Aorta (tissue), 5 donors: ENCODE measurements around the gene PARP16. TPM values are rescaled to one million over a fixed set of nuclear protein-coding genes. Genes with fewer than 3 reads are reported as not detected.

Experiments
- ATAC-seq: fragments of 200-7000 bp; cut with Tn5 transposase; one replicate; pipeline ENCODE4 v1.9.1; 2022; ENCODE audit warnings: moderate library complexity; ENCODE audit not compliant: low FRiP score
- DNase-seq, 2 donors: peaks; one replicate each; pipeline ENCODE4 v3.0.0-alpha.2; 2020
- H3K27ac ChIP-seq, 2 donors: one replicate each; pipeline ENCODE4 v1.5.1; 2013; ENCODE audit warnings: low read length in 2 of 2, mild to moderate bottlenecking in 2 of 2, moderate library complexity in 2 of 2, control low read depth in 1 of 2, inconsistent platforms in 1 of 2, low read depth in 1 of 2
- H3K27me3 ChIP-seq, 2 donors: one replicate each; pipeline ENCODE4 v1.6.1; 2013; ENCODE audit warnings: control low read depth in 1 of 2, low read length in 1 of 2, mild to moderate bottlenecking in 1 of 2, moderate library complexity in 1 of 2; ENCODE audit not compliant: insufficient read depth in 2 of 2, control insufficient read depth in 1 of 2
- H3K36me3 ChIP-seq, 2 donors: one replicate each; pipeline ENCODE4 v1.6.1; 2013; ENCODE audit warnings: control low read depth in 1 of 2, low read length in 1 of 2, mild to moderate bottlenecking in 1 of 2; ENCODE audit not compliant: insufficient read depth in 2 of 2, control insufficient read depth in 1 of 2
- H3K4me1 ChIP-seq, 2 donors: one replicate each; pipeline ENCODE4 v1.6.1; 2013; ENCODE audit warnings: low read length in 2 of 2, control low read depth in 1 of 2, mild to moderate bottlenecking in 1 of 2, moderate library complexity in 1 of 2; ENCODE audit not compliant: insufficient read depth in 2 of 2, control insufficient read depth in 1 of 2
- H3K4me3 ChIP-seq, 2 donors: one replicate each; pipeline ENCODE4 v1.5.1; 2013; ENCODE audit warnings: low read length in 2 of 2, control low read depth in 1 of 2, mild to moderate bottlenecking in 1 of 2
- H3K9me3 ChIP-seq: one replicate; pipeline ENCODE4 v1.6.1; 2013; ENCODE audit warnings: mild to moderate bottlenecking, low read length; ENCODE audit not compliant: control insufficient read depth
- WGBS, 2 donors: extraction: QIAGEN DNeasy Blood & Tissue Kit; methylation state at CpG; one replicate each; pipeline ENCODE4 v1.1.7; 2013; 5-methylcytosine and 5-hydroxymethylcytosine counted together
- intact Hi-C, 2 donors: fragments of 100-400 bp; cut with DNase I; formaldehyde crosslinking; loops; one replicate each; pipeline versions ENCODE4 v1.14.2 to v1.15.0; 2022
- polyA plus RNA-seq, 2 donors: library from polyadenylated mRNA; stranded (reverse); fragments of 200-250 nt; gene quantifications; one replicate each; pipeline ENCODE4 v1.2.3, GENCODE V29; 2013
- total RNA-seq, 2 donors: library from RNA; stranded (reverse); fragmentation: NEBNext Ultra II Directional; extraction: Animal tissue kit (Norgen Biotek cat#: 25700); gene quantifications; one replicate each; pipeline ENCODE4 v1.2.1, GENCODE V29; 2021
- donor health status: healthy with polysubstance abuse.
- donor health status: Bipolar disorder and iron deficiency.
- donor health status: DM: no; HTN: no; CAD: no.
- donor health status: DM: no; HTN: no; CAD: no.
- donor health status: DM: yes; HTN: yes; CAD: no.

Gene PARP16
- total and polyA plus RNA-seq, 4 donors = 5.3 to 11.5 (median 6.3) TPM

- H3K4me1 ChIP-seq = no peaks in the 10 kb centered on the region
- no peaks in the 10 kb centered on the region for H3K9me3 ChIP-seq
- H3K27me3 ChIP-seq = no peaks in the 10 kb centered on the region
- intact Hi-C loops = no loop called here
- H3K27ac ChIP-seq = peak overlapping the region in 1 of 2 donors; percentile 75
- 44% methylated on average over 14 of the region's 14 CpGs for WGBS, 2 donors
- no peaks in the 10 kb centered on the region for H3K36me3 ChIP-seq
- peak overlapping the region in 1 of 2 donors; percentile 32 for H3K4me3 ChIP-seq
- DNase-seq (peak in 1 of 2 donors; percentile 45), ATAC-seq (no peak)
These were observed 18.6 kb upstream of the PARP16 start for GRCh38 chr15:65305150-65305758.

- Histone ChIP-seq H3K27ac (peak within 1 kb of the TSS; percentile 30 to 91), H3K9me3 (no peaks in the 10 kb centered on the region), H3K4me3 (peak within 1 kb of the TSS; percentile 40 to 97), H3K27me3 (no peaks in the 10 kb centered on the region), H3K4me1 (no peaks in the 10 kb centered on the region), H3K36me3 (no peaks in the 10 kb centered on the region)
- 0% methylated on average over 24 of the region's 24 CpGs for whole genome bisulfite sequencing, 2 donors
- DNase-seq = peak; percentile 84 to 88
- intact Hi-C loops = no loop called here
- peak; percentile 97 for ATAC-seq
These were observed 17.9 kb upstream of the PARP16 start, which contains the start of gene RNU5B-1 for GRCh38 chr15:65304381-65305149. RNU5B-1 (plus strand) TSS chr15:65304677.

DNA sequence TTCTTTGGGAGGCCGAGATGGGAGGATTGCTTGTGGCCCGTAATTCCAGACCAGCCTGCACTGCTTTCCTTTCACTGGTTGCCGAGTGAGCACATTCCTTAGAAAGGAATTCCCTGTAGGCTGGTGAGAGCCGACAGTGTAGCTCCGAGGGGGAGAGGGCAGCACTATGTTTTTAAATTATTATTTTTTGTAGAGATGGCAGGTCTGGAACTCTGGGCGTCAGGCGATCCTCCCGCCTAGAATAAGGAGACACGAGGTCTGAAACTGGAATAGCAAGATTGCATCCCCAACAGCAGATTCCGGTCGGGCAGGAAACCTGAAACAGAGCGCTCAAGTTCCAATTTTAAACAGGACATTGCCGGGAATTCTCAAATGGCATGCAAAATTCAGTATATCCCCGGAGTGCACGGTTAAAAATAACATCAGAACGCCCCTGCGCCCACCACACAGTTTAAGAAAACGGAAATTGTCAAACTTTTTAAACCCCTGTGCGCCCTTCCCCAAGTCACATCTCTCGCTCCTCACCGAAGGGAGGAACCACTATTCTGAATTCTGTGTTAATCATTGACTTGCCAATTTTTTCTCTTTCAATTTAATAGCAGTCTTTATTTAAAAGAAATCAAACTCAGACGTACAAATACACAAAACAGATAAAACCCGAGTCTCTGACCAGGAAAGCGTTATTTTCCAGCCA is 17.2 kb upstream of the PARP16 start:
- DNase-seq = peak; percentile 68 to 70
- Histone ChIP-seq H3K27ac (peak overlapping the region; percentile 30 to 91), H3K9me3 (no peaks in the 10 kb centered on the region), H3K27me3 (no peaks in the 10 kb centered on the region), H3K4me3 (peak overlapping the region; percentile 40 to 97), H3K4me1 (no peaks in the 10 kb centered on the region), H3K36me3 (no peaks in the 10 kb centered on the region)
- WGBS, 2 donors = 1% methylated on average over 24 of the region's 24 CpGs
- ATAC-seq = peak; percentile 70
- intact Hi-C loops = no loop called here

GRCh38 chr15:65302061-65302460 is 15.4 kb upstream of the PARP16 start:
- 72 to 76% methylated on average over 24 of the region's 24 CpGs for WGBS, 2 donors
- no peaks in the 10 kb centered on the region for H3K4me1 ChIP-seq
- ATAC-seq = no peak
- no peak overlapping the region for H3K4me3 ChIP-seq
- DNase-seq = peak in 1 of 2 donors; percentile 72
- H3K9me3 ChIP-seq = no peaks in the 10 kb centered on the region
- H3K27me3 ChIP-seq = no peaks in the 10 kb centered on the region
- intact Hi-C loops = no loop called here
- H3K27ac ChIP-seq = no peak overlapping the region
- H3K36me3 ChIP-seq = no peaks in the 10 kb centered on the region

DNA sequence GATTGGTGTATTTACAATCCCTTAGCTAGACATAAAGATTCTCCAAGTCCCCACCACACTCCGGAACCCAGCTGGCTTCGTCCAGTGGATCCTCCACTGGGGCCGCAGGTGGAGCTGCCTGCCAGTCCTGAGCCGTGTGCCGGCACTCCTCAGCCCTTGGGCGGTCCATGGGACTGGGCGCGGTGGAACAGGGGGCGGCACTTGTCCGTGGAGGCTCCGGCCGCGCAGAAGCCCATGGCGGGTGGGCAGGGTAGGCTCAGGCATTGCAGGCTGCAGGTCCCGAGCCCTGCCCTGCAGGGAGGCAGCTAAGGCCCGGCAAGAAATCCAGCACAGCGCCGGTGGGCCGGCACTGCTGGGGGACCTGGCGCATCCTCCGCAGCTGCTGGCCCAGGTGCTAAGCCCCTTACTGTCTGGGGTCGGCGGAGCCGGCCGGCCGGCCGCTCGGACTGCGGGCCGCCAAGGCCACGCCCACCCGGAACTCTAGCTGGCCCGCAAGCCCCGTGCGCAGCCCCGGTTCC is 14.3 kb upstream of the PARP16 start:
- intact Hi-C loops = no loop called here
- Histone ChIP-seq H3K4me3 (no peak overlapping the region), H3K9me3 (no peaks in the 10 kb centered on the region), H3K4me1 (no peaks in the 10 kb centered on the region), H3K36me3 (no peaks in the 10 kb centered on the region), H3K27me3 (no peaks in the 10 kb centered on the region), H3K27ac (no peak overlapping the region)
- ATAC-seq (no peak), DNase-seq (no peak)
- WGBS, 2 donors = 92 to 93% methylated on average over 32 to 36 of the region's 36 CpGs

GRCh38 chr15:65298731-65299130 is 12.0 kb upstream of the PARP16 start:
- Histone ChIP-seq H3K27me3 (no peaks in the 10 kb centered on the region), H3K9me3 (no peaks in the 10 kb centered on the region), H3K36me3 (no peaks in the 10 kb centered on the region), H3K4me3 (no peak overlapping the region), H3K4me1 (no peaks in the 10 kb centered on the region), H3K27ac (no peak overlapping the region)
- DNase-seq = no peak
- WGBS, 2 donors = 76 to 80% methylated on average over 11 of the region's 11 CpGs
- intact Hi-C loops = loop anchor here in 1 of 2 donors (10.0 kb wide), 1 partner anchor 114 kb away; the partner anchor contains the start of gene CLPX
- ATAC-seq = no peak

DNA sequence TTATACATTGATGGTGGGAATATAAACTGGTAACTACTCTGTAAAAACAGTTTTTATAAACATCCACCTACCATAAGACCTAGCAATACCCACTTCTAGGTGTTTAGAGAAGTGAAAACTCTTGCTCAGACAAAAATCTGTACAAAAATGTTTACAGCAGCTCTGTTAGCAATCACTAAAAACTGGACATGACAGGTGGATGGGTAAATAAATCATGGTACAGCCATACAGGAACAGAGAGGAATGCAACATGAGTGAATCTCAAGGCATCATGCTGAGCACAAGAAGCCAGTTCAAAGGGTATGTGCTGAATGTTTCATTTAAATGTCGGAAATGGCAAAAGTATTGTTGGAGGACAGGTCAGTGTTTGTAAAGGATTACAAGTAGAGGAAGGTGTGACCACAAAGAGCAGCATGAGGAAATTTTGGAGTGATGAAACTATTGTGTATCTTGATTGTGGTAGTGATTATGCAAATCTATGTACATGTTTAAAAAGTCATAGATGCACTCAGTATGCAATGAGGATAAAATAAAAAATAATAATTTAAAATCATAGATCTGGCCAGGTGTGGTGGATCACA is 6.3 kb upstream of the PARP16 start:
- WGBS, 2 donors = 75 to 83% methylated on average over 1 of the region's 1 CpG
- H3K4me1 ChIP-seq = no peaks in the 10 kb centered on the region
- H3K27me3 ChIP-seq = no peaks in the 10 kb centered on the region
- no peak overlapping the region for H3K4me3 ChIP-seq
- DNase-seq = no peak
- intact Hi-C loops = loop anchor here in 1 of 2 donors (10.0 kb wide), 1 partner anchor 108 kb away; the partner anchor contains the start of gene CLPX
- H3K36me3 ChIP-seq = no peaks in the 10 kb centered on the region
- ATAC-seq = no peak
- H3K27ac ChIP-seq = no peak overlapping the region
- H3K9me3 ChIP-seq = no peaks in the 10 kb centered on the region

GRCh38 chr15:65290228-65290627 is 3.5 kb upstream of the PARP16 start:
- ATAC-seq (no peak), DNase-seq (no peak)
- no peaks in the 10 kb centered on the region for H3K9me3 ChIP-seq
- H3K27ac ChIP-seq = no peak overlapping the region
- no peaks in the 10 kb centered on the region for H3K36me3 ChIP-seq
- 87% methylated on average over 7 of the region's 7 CpGs for WGBS, 2 donors
- H3K4me3 ChIP-seq = no peak overlapping the region
- intact Hi-C loops = loop anchor here in 1 of 2 donors (10.0 kb wide), 1 partner anchor 105 kb away; the partner anchor contains the start of gene CLPX
- H3K27me3 ChIP-seq = no peaks in the 10 kb centered on the region
- no peaks in the 10 kb centered on the region for H3K4me1 ChIP-seq
